Measurements from ENCODE around the gene PLIN5.
A peak's percentile ranks its signal among the peaks of the same experiment; 100 is the strongest.

PLIN5 gene

GRCh38 chr19:4533835-4534424 lies 1.1 kb downstream of the PLIN5 start:
- no peak overlapping the region for H3K9ac ChIP-seq (ENCODE audit: low read length)

GRCh38 chr19:4533334-4533733 lies 1.7 kb downstream of the PLIN5 start:
- H2BK12ac ChIP-seq (ENCODE audit: low read length) = no peak overlapping the region
- peaks cover 7% of the 10 kb centered on the region for H3K9me3 ChIP-seq (ENCODE audit: insufficient read depth, low read depth, low read length)
- no peak overlapping the region for H2AK5ac ChIP-seq (ENCODE audit: low read length)
- no peak overlapping the region for H2BK120ac ChIP-seq (ENCODE audit: insufficient read depth, low read length, poor library complexity)
- H3K27me3 ChIP-seq (ENCODE audit: insufficient read depth, low read length) = peaks cover 3% of the 10 kb centered on the region
- DNase-seq = no peak
- H3K4me1 ChIP-seq (ENCODE audit: control insufficient read depth in 1 of 2, insufficient read depth in 2 of 2, low read length in 2 of 2) = peaks cover 0 to 8% of the 10 kb centered on the region in 2 experiments
- H2BK5ac ChIP-seq (ENCODE audit: low read depth, low read length, poor library complexity) = no peak overlapping the region
- no peak overlapping the region for H4K12ac ChIP-seq (ENCODE audit: low read depth, low read length)
- H3K79me1 ChIP-seq (ENCODE audit: low read length) = no peaks in the 10 kb centered on the region
- H2AFZ ChIP-seq (ENCODE audit: insufficient read depth, low read length, poor library complexity) = no peak overlapping the region
- H3K23ac ChIP-seq (ENCODE audit: low read length) = no peak overlapping the region
- H4K8ac ChIP-seq (ENCODE audit: low read depth, low read length) = no peak overlapping the region
- H4K91ac ChIP-seq (ENCODE audit: low read depth, low read length) = no peak overlapping the region
- H3K4me3 ChIP-seq (ENCODE audit: low read depth, low read length) = no peak overlapping the region
- no peak overlapping the region for H3K9ac ChIP-seq (ENCODE audit: low read length)
- no peak overlapping the region for H3K18ac ChIP-seq (ENCODE audit: low read length)
- H3K4ac ChIP-seq (ENCODE audit: low read depth, low read length) = no peak overlapping the region
- H3K27ac ChIP-seq (ENCODE audit: low read depth, low read length) = no peak overlapping the region
- H3K36me3 ChIP-seq (ENCODE audit: control insufficient read depth in 1 of 2, insufficient read depth in 2 of 2, low read length in 2 of 2) = no peaks in the 10 kb centered on the region
- WGBS (ENCODE audit: extremely low coverage, insufficient coverage, insufficient read length) = no CpG with 5 or more reads among the region's 9 CpGs
- H3K4me2 ChIP-seq (ENCODE audit: low read length) = no peak overlapping the region
- no peaks in the 10 kb centered on the region for H3K79me2 ChIP-seq (ENCODE audit: control insufficient read depth, insufficient read depth, low read length, poor library complexity)
- no peak overlapping the region for H3K14ac ChIP-seq (ENCODE audit: low read length)

More at GRCh38 chr19:4533835-4534424, 1.1 kb downstream of the PLIN5 start:
- no peaks in the 10 kb centered on the region for H3K79me1 ChIP-seq (ENCODE audit: low read length)
- H3K4ac ChIP-seq (ENCODE audit: low read depth, low read length) = no peak overlapping the region
- H3K27ac ChIP-seq (ENCODE audit: low read depth, low read length) = no peak overlapping the region
- no peak overlapping the region for H4K12ac ChIP-seq (ENCODE audit: low read depth, low read length)
- H3K4me1 ChIP-seq (ENCODE audit: control insufficient read depth in 1 of 2, insufficient read depth in 2 of 2, low read length in 2 of 2) = peaks cover 0 to 8% of the 10 kb centered on the region in 2 experiments
- no peak overlapping the region for H4K8ac ChIP-seq (ENCODE audit: low read depth, low read length)
- WGBS (ENCODE audit: extremely low coverage, insufficient coverage, insufficient read length) = no CpG with 5 or more reads among the region's 9 CpGs
- no peak overlapping the region for H3K23ac ChIP-seq (ENCODE audit: low read length)
- H3K27me3 ChIP-seq (ENCODE audit: insufficient read depth, low read length) = peaks cover 3% of the 10 kb centered on the region
- no peak overlapping the region for H2AK5ac ChIP-seq (ENCODE audit: low read length)
- no peak overlapping the region for H2AFZ ChIP-seq (ENCODE audit: insufficient read depth, low read length, poor library complexity)
- H3K79me2 ChIP-seq (ENCODE audit: control insufficient read depth, insufficient read depth, low read length, poor library complexity) = no peaks in the 10 kb centered on the region
- no peak overlapping the region for H3K4me2 ChIP-seq (ENCODE audit: low read length)
- peaks cover 7% of the 10 kb centered on the region for H3K9me3 ChIP-seq (ENCODE audit: insufficient read depth, low read depth, low read length)
- H3K36me3 ChIP-seq (ENCODE audit: control insufficient read depth in 1 of 2, insufficient read depth in 2 of 2, low read length in 2 of 2) = no peaks in the 10 kb centered on the region
- no peak overlapping the region for H2BK5ac ChIP-seq (ENCODE audit: low read depth, low read length, poor library complexity)
- H4K91ac ChIP-seq (ENCODE audit: low read depth, low read length) = no peak overlapping the region
- H2BK120ac ChIP-seq (ENCODE audit: insufficient read depth, low read length, poor library complexity) = no peak overlapping the region
- H3K14ac ChIP-seq (ENCODE audit: low read length) = no peak overlapping the region
- no peak overlapping the region for H3K18ac ChIP-seq (ENCODE audit: low read length)
- H3K4me3 ChIP-seq (ENCODE audit: low read depth, low read length) = no peak overlapping the region
- H2BK12ac ChIP-seq (ENCODE audit: low read length) = no peak overlapping the region
- no peak for DNase-seq

- WGBS (ENCODE audit: extremely low coverage, insufficient coverage, insufficient read length) = no CpG with 5 or more reads among the region's 28 CpGs
- no peak overlapping the region for H4K91ac ChIP-seq (ENCODE audit: low read depth, low read length)
Measured at GRCh38 chr19:4531562-4532165, 3.4 kb downstream of the PLIN5 start.

GRCh38 chr19:4529924-4530522 lies 5.0 kb downstream of the PLIN5 start:
- Histone ChIP-seq H4K91ac (ENCODE audit: low read depth, low read length) (no peak overlapping the region), H3K9me3 (ENCODE audit: insufficient read depth, low read depth, low read length) (peaks cover 4% of the 10 kb centered on the region), H3K4me1 (ENCODE audit: control insufficient read depth in 1 of 2, insufficient read depth in 2 of 2, low read length in 2 of 2) (peaks cover 0 to 5% of the 10 kb centered on the region in 2 experiments), H3K27me3 (ENCODE audit: insufficient read depth, low read length) (peaks cover 3% of the 10 kb centered on the region), H2BK120ac (ENCODE audit: insufficient read depth, low read length, poor library complexity) (no peak overlapping the region), H3K18ac (ENCODE audit: low read length) (no peak overlapping the region), H3K79me2 (ENCODE audit: control insufficient read depth, insufficient read depth, low read length, poor library complexity) (no peaks in the 10 kb centered on the region), H4K12ac (ENCODE audit: low read depth, low read length) (no peak overlapping the region), H3K79me1 (ENCODE audit: low read length) (no peaks in the 10 kb centered on the region), H3K4ac (ENCODE audit: low read depth, low read length) (no peak overlapping the region), H3K4me3 (ENCODE audit: low read depth, low read length) (no peak overlapping the region), H2AK5ac (ENCODE audit: low read length) (no peak overlapping the region), H3K36me3 (ENCODE audit: control insufficient read depth in 1 of 2, insufficient read depth in 2 of 2, low read length in 2 of 2) (no peaks in the 10 kb centered on the region), H2BK5ac (ENCODE audit: low read depth, low read length, poor library complexity) (no peak overlapping the region), H2AFZ (ENCODE audit: insufficient read depth, low read length, poor library complexity) (no peak overlapping the region), H2BK12ac (ENCODE audit: low read length) (no peak overlapping the region), H3K27ac (ENCODE audit: low read depth, low read length) (no peak overlapping the region), H4K8ac (ENCODE audit: low read depth, low read length) (no peak overlapping the region), H3K4me2 (ENCODE audit: low read length) (no peak overlapping the region), H3K14ac (ENCODE audit: low read length) (no peak overlapping the region), H3K23ac (ENCODE audit: low read length) (no peak overlapping the region), H3K9ac (ENCODE audit: low read length) (no peak overlapping the region)
- DNase-seq = no peak
- no CpG with 5 or more reads among the region's 14 CpGs for WGBS (ENCODE audit: extremely low coverage, insufficient coverage, insufficient read length)

More at GRCh38 chr19:4531562-4532165, 3.4 kb downstream of the PLIN5 start:
- no peak overlapping the region for H4K12ac ChIP-seq (ENCODE audit: low read depth, low read length)
- peaks cover 3% of the 10 kb centered on the region for H3K27me3 ChIP-seq (ENCODE audit: insufficient read depth, low read length)
- no peak overlapping the region for H2AFZ ChIP-seq (ENCODE audit: insufficient read depth, low read length, poor library complexity)
- H3K4me2 ChIP-seq (ENCODE audit: low read length) = no peak overlapping the region
- no peak overlapping the region for H3K4ac ChIP-seq (ENCODE audit: low read depth, low read length)
- H3K14ac ChIP-seq (ENCODE audit: low read length) = no peak overlapping the region
- no peak overlapping the region for H4K8ac ChIP-seq (ENCODE audit: low read depth, low read length)
- peak overlapping the region; percentile 36 for H3K4me3 ChIP-seq (ENCODE audit: low read depth, low read length)
- H3K79me2 ChIP-seq (ENCODE audit: control insufficient read depth, insufficient read depth, low read length, poor library complexity) = no peaks in the 10 kb centered on the region
- no peak for DNase-seq
- no peak overlapping the region for H2BK12ac ChIP-seq (ENCODE audit: low read length)
- no peak overlapping the region for H3K23ac ChIP-seq (ENCODE audit: low read length)
- H3K79me1 ChIP-seq (ENCODE audit: low read length) = no peaks in the 10 kb centered on the region
- H3K9me3 ChIP-seq (ENCODE audit: insufficient read depth, low read depth, low read length) = peaks cover 4% of the 10 kb centered on the region
- H2AK5ac ChIP-seq (ENCODE audit: low read length) = no peak overlapping the region
- H3K4me1 ChIP-seq (ENCODE audit: control insufficient read depth in 1 of 2, insufficient read depth in 2 of 2, low read length in 2 of 2) = peaks cover 0 to 8% of the 10 kb centered on the region in 2 experiments
- no peak overlapping the region for H2BK120ac ChIP-seq (ENCODE audit: insufficient read depth, low read length, poor library complexity)
- no peak overlapping the region for H3K18ac ChIP-seq (ENCODE audit: low read length)
- no peaks in the 10 kb centered on the region for H3K36me3 ChIP-seq (ENCODE audit: control insufficient read depth in 1 of 2, insufficient read depth in 2 of 2, low read length in 2 of 2)
- H3K9ac ChIP-seq (ENCODE audit: low read length) = no peak overlapping the region
- no peak overlapping the region for H3K27ac ChIP-seq (ENCODE audit: low read depth, low read length)
- no peak overlapping the region for H2BK5ac ChIP-seq (ENCODE audit: low read depth, low read length, poor library complexity)
